OCI-LY3 (cell line): ENCODE data around the gene TTC13.

Experiments
- CTCF ChIP-seq: fragments of 200-600, 300-600 bp; sonication (generic); IDR thresholded peaks from 2 replicates; pipeline ENCODE4 v1.5.1; 2014; ENCODE audit warnings: antibody characterized with exemption, low read length, low read depth
- EZH2phosphoT487 ChIP-seq: fragments of 200-600 bp; shearing (Covaris generic); IDR thresholded peaks from 2 replicates; pipeline ENCODE4 v1.6.1; 2018; ENCODE audit warnings: antibody characterized with exemption, mixed run types, low read depth

- TF ChIP-seq CTCF (no peak), EZH2phosphoT487 (no peak)
Measured at GRCh38 chr1:230987448-230987847, 8.8 kb upstream of the TTC13 start.
